Endothelial cell of umbilical vein (primary cell): ENCODE results near the gene SMOC2. TPM values are rescaled to one million over a fixed set of nuclear protein-coding genes. Genes with fewer than 3 reads are reported as not detected.

Source experiments
- BruUV-seq: library from RNA; stranded (reverse); fragments of 400-500 nt; replicated peaks from 2 replicates; lab custom pipeline; 2021; lab: Mats Ljungman, UMichigan
- CTCF ChIA-PET: fragments of 300-600, 350-600 bp; sonication (Branson Sonifier 250); formaldehyde crosslinking; loops from one replicate; lab custom pipeline; 2021; ENCODE audit warnings: antibody characterized with exemption, inconsistent platforms; lab: Charles Lee
- POLR2A ChIA-PET: fragments of 300-600, 350-600 bp; sonication (Branson Sonifier 250); formaldehyde crosslinking; loops from one replicate; lab custom pipeline; 2021; ENCODE audit warnings: antibody characterized with exemption, inconsistent platforms; lab: Charles Lee
- DNase-seq: peaks from one replicate; pipeline ENCODE4 v3.0.0-alpha.2; 2011; ENCODE audit warnings: low read depth, low spot score
- FAIRE-seq: peaks from 2 replicates; lab custom pipeline; 2011; peaks lifted over from hg19 to GRCh38; lab: Jason Lieb, UNC
- H2AFZ ChIP-seq: 2 replicates; pipeline ENCODE4 v1.6.0; 2012; ENCODE audit warnings: low read depth, low read length, control low read depth, inconsistent platforms
- H3K27ac ChIP-seq: 2 replicates; pipeline ENCODE4 v1.5.1; 2011; ENCODE audit warnings: low read depth, mild to moderate bottlenecking, control low read depth, low read length, moderate library complexity; ENCODE audit not compliant: insufficient read depth
- H3K27me3 ChIP-seq, 2 experiments: 2 replicates each; pipeline versions ENCODE4 v1.6.0 to v1.6.1; 2011; ENCODE audit warnings: low read length in 2 of 2, mixed read lengths in 1 of 2; ENCODE audit not compliant: control insufficient read depth in 2 of 2, insufficient read depth in 2 of 2
- H3K36me3 ChIP-seq, 2 experiments: 2 replicates in 1 of 2; 3 replicates in 1 of 2; pipeline ENCODE4 v1.5.1; 2011; ENCODE audit warnings: low read length in 2 of 2, mild to moderate bottlenecking in 1 of 2, moderate library complexity in 1 of 2; ENCODE audit not compliant: control insufficient read depth in 2 of 2, insufficient read depth in 2 of 2; ENCODE audit errors: extremely low read depth in 1 of 2
- H3K4me1 ChIP-seq: 3 replicates; pipeline ENCODE4 v1.5.1; 2011; ENCODE audit warnings: mild to moderate bottlenecking, low read length; ENCODE audit not compliant: control insufficient read depth, insufficient read depth; ENCODE audit errors: extremely low read depth
- H3K4me2 ChIP-seq: 2 replicates; pipeline ENCODE4 v1.6.1; 2011; ENCODE audit warnings: low read length, control low read depth, mixed read lengths; ENCODE audit not compliant: insufficient read depth
- H3K4me3 ChIP-seq, 3 experiments: fragments of 200-600 bp in 1 of 3; sonication (generic), shearing (Covaris generic) in 1 of 3; replicated peaks in 1 of 3; 2 replicates each; pipeline ENCODE4 v1.5.1; 2011 to 2016; ENCODE audit warnings: control low read depth in 3 of 3, low read length in 3 of 3, mild to moderate bottlenecking in 2 of 3, inconsistent platforms in 1 of 3, low read depth in 1 of 3, moderate library complexity in 1 of 3; ENCODE audit not compliant: insufficient read depth in 1 of 3
- H3K79me2 ChIP-seq: 2 replicates; pipeline ENCODE4 v1.6.0; 2012; ENCODE audit warnings: low read length, inconsistent platforms; ENCODE audit not compliant: control insufficient read depth, insufficient read depth
- H3K9ac ChIP-seq: replicated peaks from 2 replicates; pipeline ENCODE3; 2011; ENCODE audit warnings: low read length, control low read depth; ENCODE audit not compliant: insufficient read depth; ENCODE audit errors: extremely low read depth
- H3K9me1 ChIP-seq: replicated peaks from 3 replicates; pipeline ENCODE4 v1.6.0; 2011; ENCODE audit warnings: mild to moderate bottlenecking, low read length; ENCODE audit not compliant: control insufficient read depth, insufficient read depth; ENCODE audit errors: extremely low read depth
- H3K9me3 ChIP-seq: replicated peaks from 2 replicates; pipeline ENCODE4 v1.5.1; 2012; ENCODE audit warnings: low read length, inconsistent platforms; ENCODE audit not compliant: control insufficient read depth, insufficient read depth
- H4K20me1 ChIP-seq: replicated peaks from 2 replicates; pipeline ENCODE3; 2011; ENCODE audit warnings: mild to moderate bottlenecking, low read length; ENCODE audit not compliant: control insufficient read depth, insufficient read depth; ENCODE audit errors: extremely low read depth
- EZH2 ChIP-seq: IDR thresholded peaks from 2 replicates; pipeline ENCODE4 v1.6.1; 2012; ENCODE audit warnings: borderline replicate concordance, low read depth, mild to moderate bottlenecking, moderate library complexity, low read length, inconsistent platforms; ENCODE audit not compliant: severe bottlenecking
- FOS ChIP-seq: IDR thresholded peaks from 2 replicates; pipeline ENCODE4 v1.6.1; 2011; ENCODE audit warnings: mild to moderate bottlenecking, low read length, moderate library complexity, borderline replicate concordance; ENCODE audit not compliant: insufficient read depth
- GATA2 ChIP-seq: IDR thresholded peaks from 2 replicates; pipeline ENCODE4 v1.7.0; 2011; ENCODE audit warnings: low read depth, mild to moderate bottlenecking, moderate library complexity, mixed read lengths, low read length; ENCODE audit not compliant: insufficient read length, insufficient read depth
- JUN ChIP-seq: IDR thresholded peaks from 2 replicates; pipeline ENCODE4 v1.6.1; 2011; ENCODE audit warnings: borderline replicate concordance, low read depth; ENCODE audit not compliant: insufficient read length, insufficient read depth
- MAX ChIP-seq: IDR thresholded peaks from 2 replicates; pipeline ENCODE4 v1.6.1; 2011; ENCODE audit not compliant: insufficient read depth, insufficient read length
- MYC ChIP-seq: IDR thresholded peaks from one replicate; pipeline ENCODE4 v1.6.1; 2011; ENCODE audit warnings: mild to moderate bottlenecking, low read depth, low read length
- POLR2A ChIP-seq: IDR thresholded peaks from 2 replicates; pipeline ENCODE4 v1.6.1; 2012; ENCODE audit warnings: low read depth, mild to moderate bottlenecking, control low read depth, low read length
- POLR2AphosphoS5 ChIP-seq: IDR thresholded peaks from 2 replicates; pipeline ENCODE4 v1.6.1; 2012; ENCODE audit warnings: low read depth, mild to moderate bottlenecking, control low read depth, low read length, moderate library complexity; ENCODE audit not compliant: insufficient read depth
- dilution Hi-C: fragments of 300-500 bp; cut with MboI; formaldehyde crosslinking; loops from one replicate; pipeline ENCODE4 v1.15.0; 2019; ENCODE audit warnings: low sequenced_read_pairs; ENCODE audit not compliant: extremely low pct_ligation_motif_present
- intact Hi-C: fragments of 100-400 bp; cut with micrococcal nuclease; formaldehyde crosslinking; loops from one replicate; pipeline ENCODE4 v1.10.0; 2022
- polyA plus RNA-seq, 4 experiments: library from polyadenylated mRNA; depleted of rRNA in 3 of 4; stranded (reverse) in 3 of 4; unstranded in 1 of 4; fragments of >200 nt; gene quantifications; 2 replicates each; pipeline versions ENCODE4 v1.2.1 to v1.2.3, GENCODE V29; 2011 to 2012; ENCODE audit warnings: missing spikeins in 1 of 4
- total RNA-seq: library from RNA; stranded (reverse); gene quantifications from 2 replicates; pipeline ENCODE4 v1.2.3, GENCODE V29; 2021
- TF ChIP-seq, protein P1 (sequence below), 2 donors: IDR thresholded peaks; 1 replicate in 1 of 2; 2 replicates in 1 of 2; pipeline ENCODE4 v1.5.1; 2011; ENCODE audit warnings: low read length in 2 of 2, mild to moderate bottlenecking in 2 of 2, moderate library complexity in 2 of 2, control low read depth in 1 of 2, inconsistent platforms in 1 of 2, low read depth in 1 of 2; ENCODE audit not compliant: insufficient read depth in 1 of 2; ENCODE audit errors: extremely low read depth in 1 of 2

The SMOC2 gene
- total and polyA plus RNA-seq, 2 donors (not counting 3 experiments of a cell fraction or from before 2014, with no cell fraction given) = not detected

GRCh38 chr6:168396561-168396960 lies 44.4 kb upstream of the SMOC2 start:
- H3K4me2 ChIP-seq = no peak overlapping the region
- POLR2A ChIA-PET = no interaction called here
- no peaks in the 10 kb centered on the region for H3K36me3 ChIP-seq
- DNase-seq (no peak), FAIRE-seq (no peak)
- intact Hi-C loops (no loop called here), dilution Hi-C loops (no loop called here)
- peaks cover 2% of the 10 kb centered on the region for H3K9me3 ChIP-seq
- H3K9me1 ChIP-seq = no peaks in the 10 kb centered on the region
- H3K79me2 ChIP-seq = no peaks in the 10 kb centered on the region
- H4K20me1 ChIP-seq = no peaks in the 10 kb centered on the region
- no TSS peak for BruUV-seq
- H3K27ac ChIP-seq = no peak overlapping the region
- CTCF ChIA-PET = no interaction called here
- no peaks in the 10 kb centered on the region for H3K4me1 ChIP-seq
- H3K4me3 ChIP-seq = no peak overlapping the region
- H3K27me3 ChIP-seq = no peaks in the 10 kb centered on the region
- no peak overlapping the region for H2AFZ ChIP-seq
- no peak overlapping the region for H3K9ac ChIP-seq
- TF ChIP-seq EZH2 = no peak
- TF ChIP-seq MAX = no peak
- no peak for TF ChIP-seq POLR2A
- no peak for TF ChIP-seq POLR2AphosphoS5
- TF ChIP-seq GATA2 = no peak
- TF ChIP-seq MYC = no peak
- TF ChIP-seq FOS = no peak
- TF ChIP-seq, protein P1, sequence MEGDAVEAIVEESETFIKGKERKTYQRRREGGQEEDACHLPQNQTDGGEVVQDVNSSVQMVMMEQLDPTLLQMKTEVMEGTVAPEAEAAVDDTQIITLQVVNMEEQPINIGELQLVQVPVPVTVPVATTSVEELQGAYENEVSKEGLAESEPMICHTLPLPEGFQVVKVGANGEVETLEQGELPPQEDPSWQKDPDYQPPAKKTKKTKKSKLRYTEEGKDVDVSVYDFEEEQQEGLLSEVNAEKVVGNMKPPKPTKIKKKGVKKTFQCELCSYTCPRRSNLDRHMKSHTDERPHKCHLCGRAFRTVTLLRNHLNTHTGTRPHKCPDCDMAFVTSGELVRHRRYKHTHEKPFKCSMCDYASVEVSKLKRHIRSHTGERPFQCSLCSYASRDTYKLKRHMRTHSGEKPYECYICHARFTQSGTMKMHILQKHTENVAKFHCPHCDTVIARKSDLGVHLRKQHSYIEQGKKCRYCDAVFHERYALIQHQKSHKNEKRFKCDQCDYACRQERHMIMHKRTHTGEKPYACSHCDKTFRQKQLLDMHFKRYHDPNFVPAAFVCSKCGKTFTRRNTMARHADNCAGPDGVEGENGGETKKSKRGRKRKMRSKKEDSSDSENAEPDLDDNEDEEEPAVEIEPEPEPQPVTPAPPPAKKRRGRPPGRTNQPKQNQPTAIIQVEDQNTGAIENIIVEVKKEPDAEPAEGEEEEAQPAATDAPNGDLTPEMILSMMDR (IDR thresholded peaks at IDR 0.05; ENCODE audit: extremely low read depth in 1 of 2, insufficient read depth in 1 of 2, low read depth in 1 of 2, low read length in 2 of 2) = no peak
- TF ChIP-seq JUN = no peak
